Uterus (tissue), 4 donors: ENCODE measurements around the gene CLCN1. TPM values are rescaled to one million over a fixed set of nuclear protein-coding genes. Genes with fewer than 3 reads are reported as not detected.
A peak's percentile ranks its signal among the peaks of the same experiment; 100 is the strongest.

ENCODE experiments used
- DNase-seq, 2 donors: peaks; one replicate each; pipeline ENCODE4 v3.0.0-alpha.2; 2019 to 2020
- H3K27ac ChIP-seq, 2 donors: fragments of 200-600 bp; sonication (generic); 1 replicate in 1 of 2; 2 replicates in 1 of 2; pipeline ENCODE4 v1.5.1; 2016 to 2018
- H3K27me3 ChIP-seq, 2 donors: fragments of 200-600 bp; sonication (generic); one replicate each; pipeline ENCODE4 v1.5.1; 2018 to 2019; ENCODE audit warnings: control low read depth in 1 of 2
- H3K36me3 ChIP-seq, 2 donors: fragments of 200-600 bp; sonication (generic); one replicate each; pipeline ENCODE4 v1.5.1; 2019; ENCODE audit warnings: control low read depth in 1 of 2
- H3K4me1 ChIP-seq, 2 donors: fragments of 200-600 bp; sonication (generic); one replicate each; pipeline ENCODE4 v1.5.1; 2018 to 2019; ENCODE audit warnings: control low read depth in 1 of 2
- H3K4me3 ChIP-seq, 2 donors: fragments of 200-600 bp; sonication (generic); 1 replicate in 1 of 2; 2 replicates in 1 of 2; pipeline ENCODE4 v1.5.1; 2018 to 2019; ENCODE audit warnings: mild to moderate bottlenecking in 1 of 2
- H3K9me3 ChIP-seq, 2 donors: fragments of 200-600 bp; sonication (generic); one replicate each; pipeline ENCODE4 v1.5.1; 2019; ENCODE audit warnings: control low read depth in 1 of 2
- POLR2A ChIP-seq, 2 donors: fragments of 450-650 bp; IDR thresholded peaks; one replicate each; pipeline ENCODE4 v1.6.1; 2016; ENCODE audit warnings: antibody characterized with exemption in 2 of 2, mild to moderate bottlenecking in 1 of 2, moderate library complexity in 1 of 2
- intact Hi-C: fragments of 100-400 bp; cut with DNase I; formaldehyde crosslinking; loops from one replicate; pipeline ENCODE4 v1.15.1; 2023; ENCODE audit warnings: low total_unique reads
- total RNA-seq, 4 donors: library from RNA; depleted of rRNA in 3 of 4; stranded (reverse); fragments of >200 nt in 3 of 4; gene quantifications; one replicate each; pipeline versions ENCODE4 v1.1.0 to v1.2.4, GENCODE V29; 2014 to 2023
- TF ChIP-seq, protein P1 (sequence below), 4 experiments: fragments of 200-600 bp in 2 of 4; fragments of 450-650 bp in 2 of 4; sonication (generic) in 2 of 4; IDR thresholded peaks; one replicate each; pipeline ENCODE4 v1.5.1; 2016 to 2019; ENCODE audit warnings: antibody characterized with exemption in 4 of 4, mild to moderate bottlenecking in 2 of 4, moderate library complexity in 1 of 4
- donor health status: DM: yes; HTN: yes; CAD: no.

Gene CLCN1
- total RNA-seq, 4 donors from 2014 or later = 0.21 to 0.30 TPM; not detected in 2

DNA sequence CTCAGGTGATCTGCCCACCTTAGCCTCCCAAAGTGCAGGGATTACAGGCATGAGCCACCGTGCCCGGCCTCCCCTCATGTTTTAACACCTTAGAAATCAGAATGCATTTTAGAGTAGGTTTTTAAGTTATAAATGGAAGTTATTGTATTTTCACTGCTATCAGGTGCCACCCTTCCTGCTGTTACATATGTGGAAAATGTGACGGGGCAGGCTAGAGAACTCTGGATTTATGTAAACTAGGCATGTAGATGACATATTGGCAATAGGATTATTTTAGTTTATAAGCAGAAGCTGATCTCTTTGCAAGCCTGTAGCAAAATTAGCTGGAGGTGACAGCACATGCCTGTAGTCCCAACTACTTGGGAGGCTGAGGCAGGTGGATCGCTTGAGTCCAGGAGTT lies 25.6 kb upstream of the CLCN1 start:
- no peaks in the 10 kb centered on the region for H3K36me3 ChIP-seq
- H3K27me3 ChIP-seq = no peaks in the 10 kb centered on the region
- H3K9me3 ChIP-seq = no peaks in the 10 kb centered on the region
- DNase-seq = no peak
- H3K4me3 ChIP-seq = no peak overlapping the region
- H3K4me1 ChIP-seq = peaks cover 6 to 8% of the 10 kb centered on the region in 2 donors
- H3K27ac ChIP-seq = no peak overlapping the region
- intact Hi-C loops = no loop called here
- TF ChIP-seq, protein P1, sequence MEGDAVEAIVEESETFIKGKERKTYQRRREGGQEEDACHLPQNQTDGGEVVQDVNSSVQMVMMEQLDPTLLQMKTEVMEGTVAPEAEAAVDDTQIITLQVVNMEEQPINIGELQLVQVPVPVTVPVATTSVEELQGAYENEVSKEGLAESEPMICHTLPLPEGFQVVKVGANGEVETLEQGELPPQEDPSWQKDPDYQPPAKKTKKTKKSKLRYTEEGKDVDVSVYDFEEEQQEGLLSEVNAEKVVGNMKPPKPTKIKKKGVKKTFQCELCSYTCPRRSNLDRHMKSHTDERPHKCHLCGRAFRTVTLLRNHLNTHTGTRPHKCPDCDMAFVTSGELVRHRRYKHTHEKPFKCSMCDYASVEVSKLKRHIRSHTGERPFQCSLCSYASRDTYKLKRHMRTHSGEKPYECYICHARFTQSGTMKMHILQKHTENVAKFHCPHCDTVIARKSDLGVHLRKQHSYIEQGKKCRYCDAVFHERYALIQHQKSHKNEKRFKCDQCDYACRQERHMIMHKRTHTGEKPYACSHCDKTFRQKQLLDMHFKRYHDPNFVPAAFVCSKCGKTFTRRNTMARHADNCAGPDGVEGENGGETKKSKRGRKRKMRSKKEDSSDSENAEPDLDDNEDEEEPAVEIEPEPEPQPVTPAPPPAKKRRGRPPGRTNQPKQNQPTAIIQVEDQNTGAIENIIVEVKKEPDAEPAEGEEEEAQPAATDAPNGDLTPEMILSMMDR (IDR thresholded peaks at IDR 0.05) = no peak
- no peak for TF ChIP-seq POLR2A (IDR thresholded peaks at IDR 0.05)

DNA sequence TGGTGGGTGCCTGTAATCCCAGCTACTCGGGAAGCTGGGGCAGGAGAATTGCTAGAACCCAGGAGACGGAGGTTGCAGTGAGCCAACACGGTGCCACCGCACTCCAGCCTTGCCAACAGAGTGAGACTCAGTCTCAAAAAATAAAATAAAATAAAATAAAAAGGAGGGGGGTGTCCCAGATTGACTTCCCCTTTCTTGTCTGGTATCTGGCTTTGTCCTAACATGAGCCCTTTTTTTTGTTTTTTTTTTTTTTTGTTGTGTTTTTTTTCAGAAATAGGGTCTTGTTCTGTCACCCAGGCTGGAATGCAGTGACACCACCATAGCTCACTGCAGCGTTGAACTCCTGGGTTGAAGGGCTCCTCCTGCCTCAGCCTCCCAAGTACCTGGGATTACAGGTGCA lies 23.0 kb upstream of the CLCN1 start:
- intact Hi-C loops = no loop called here

DNA sequence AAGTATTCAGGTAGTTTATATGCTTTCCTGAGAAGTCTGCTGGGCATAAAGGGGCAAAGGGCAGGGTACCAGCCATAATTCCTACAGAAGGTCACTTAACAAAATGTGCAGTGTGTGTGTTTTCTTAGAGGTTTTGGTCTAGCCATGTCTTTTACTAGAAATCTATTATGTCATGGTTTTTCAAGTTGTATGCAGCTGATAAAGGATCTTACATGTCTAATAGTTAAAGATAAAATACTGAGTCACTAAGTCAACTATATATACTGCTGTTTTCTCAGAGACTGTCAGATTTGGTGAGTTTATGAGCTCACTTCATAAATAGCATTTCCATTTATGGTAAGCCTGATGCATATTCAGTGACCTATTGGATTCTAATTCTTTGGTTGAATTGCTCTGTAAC lies 20.0 kb upstream of the CLCN1 start:
- Histone ChIP-seq H3K4me1 (peaks cover 0 to under 1% of the 10 kb centered on the region in 2 donors), H3K27ac (no peak overlapping the region)
- intact Hi-C loops = no loop called here

More for the DNA sequence above, 23.0 kb upstream of the CLCN1 start:
- no peak for DNase-seq
- Histone ChIP-seq H3K36me3 (no peaks in the 10 kb centered on the region), H3K27me3 (no peaks in the 10 kb centered on the region), H3K4me1 (peaks cover 0 to 8% of the 10 kb centered on the region in 2 donors), H3K4me3 (no peak overlapping the region), H3K9me3 (no peaks in the 10 kb centered on the region), H3K27ac (no peak overlapping the region)
- TF ChIP-seq, protein P1 (IDR thresholded peaks at IDR 0.05) = no peak
- no peak for TF ChIP-seq POLR2A (IDR thresholded peaks at IDR 0.05)

DNA sequence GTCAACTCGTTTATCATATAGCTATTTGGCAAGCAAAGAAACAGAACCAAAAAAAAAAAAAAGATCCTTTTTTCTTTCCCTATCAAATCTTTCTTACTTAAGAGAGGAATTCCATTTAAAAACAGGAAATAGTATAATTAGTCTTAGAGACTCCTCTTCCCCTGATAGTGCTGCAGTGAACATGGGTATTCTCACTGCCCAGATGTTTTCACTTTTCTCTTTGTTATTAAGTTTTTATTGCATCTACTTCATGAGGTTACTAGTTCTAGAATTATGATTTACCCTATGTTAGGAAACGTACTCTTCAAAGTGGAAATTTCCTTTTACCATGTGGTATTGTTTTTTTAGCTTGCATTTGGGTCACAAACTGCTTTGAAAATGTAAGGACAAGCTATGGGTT lies 19.2 kb upstream of the CLCN1 start:
- no peaks in the 10 kb centered on the region for H3K4me1 ChIP-seq
- TF ChIP-seq, protein P1 (IDR thresholded peaks at IDR 0.05) = no peak
- no peak for TF ChIP-seq POLR2A (IDR thresholded peaks at IDR 0.05)
- intact Hi-C loops = no loop called here
- no peak overlapping the region for H3K4me3 ChIP-seq
- no peak for DNase-seq
- H3K9me3 ChIP-seq = no peaks in the 10 kb centered on the region
- H3K27me3 ChIP-seq = no peaks in the 10 kb centered on the region
- H3K36me3 ChIP-seq = no peaks in the 10 kb centered on the region
- peak overlapping the region in 1 of 2 donors; percentile 24 for H3K27ac ChIP-seq

More for the DNA sequence above, 20.0 kb upstream of the CLCN1 start:
- Histone ChIP-seq H3K4me3 (no peak overlapping the region), H3K36me3 (no peaks in the 10 kb centered on the region), H3K9me3 (no peaks in the 10 kb centered on the region), H3K27me3 (no peaks in the 10 kb centered on the region)
- DNase-seq = no peak
- TF ChIP-seq POLR2A (IDR thresholded peaks at IDR 0.05) = no peak

DNA sequence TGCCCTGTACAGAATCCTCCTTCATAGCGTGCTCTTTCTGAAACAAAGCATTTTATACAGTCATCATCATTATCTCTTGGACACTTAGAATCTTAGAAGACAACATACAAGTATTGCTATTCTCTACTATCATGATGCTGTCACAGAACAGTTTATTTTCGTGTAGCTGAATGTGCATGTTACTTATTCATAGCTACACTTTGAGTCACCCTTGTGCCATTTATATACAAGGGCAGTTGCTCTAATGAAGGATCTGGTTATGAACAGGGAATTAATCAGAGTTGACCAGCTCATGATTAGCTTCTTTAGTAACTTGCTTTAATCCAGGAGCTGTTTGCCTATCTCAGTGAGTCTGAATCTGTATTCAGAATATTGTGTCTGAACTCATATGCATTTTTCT lies 16.6 kb upstream of the CLCN1 start:
- Histone ChIP-seq H3K4me3 (no peak overlapping the region), H3K9me3 (no peaks in the 10 kb centered on the region), H3K36me3 (no peaks in the 10 kb centered on the region), H3K27ac (no peak overlapping the region), H3K4me1 (no peaks in the 10 kb centered on the region), H3K27me3 (no peaks in the 10 kb centered on the region)
- intact Hi-C loops = no loop called here
- TF ChIP-seq, protein P1 (IDR thresholded peaks at IDR 0.05) = no peak
- no peak for TF ChIP-seq POLR2A (IDR thresholded peaks at IDR 0.05)
- no peak for DNase-seq

DNA sequence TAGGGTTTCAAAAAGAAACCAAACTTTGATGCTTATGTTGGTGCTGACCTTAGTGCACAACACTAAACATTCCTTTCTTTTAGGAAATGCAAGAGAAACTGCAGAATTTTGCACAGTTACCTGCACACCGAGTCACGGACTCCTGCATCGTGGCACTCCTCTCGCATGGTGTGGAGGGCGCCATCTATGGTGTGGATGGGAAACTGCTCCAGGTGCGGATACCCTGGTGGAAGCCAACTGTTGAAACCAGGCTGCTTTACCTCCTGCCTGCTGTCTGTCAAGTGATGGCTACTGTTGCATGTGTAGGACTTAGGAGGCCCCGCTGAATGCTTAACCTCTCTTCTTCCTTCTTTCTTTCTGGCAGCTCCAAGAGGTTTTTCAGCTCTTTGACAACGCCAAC lies 16.1 kb upstream of the CLCN1 start:
- TF ChIP-seq POLR2A (IDR thresholded peaks at IDR 0.05) = no peak
- TF ChIP-seq, protein P1 (IDR thresholded peaks at IDR 0.05) = peak in 2 of 4 experiments; percentile 20 to 32
- no peak for DNase-seq
- H3K9me3 ChIP-seq = no peaks in the 10 kb centered on the region
- H3K4me3 ChIP-seq = no peak overlapping the region
- intact Hi-C loops = no loop called here
- H3K4me1 ChIP-seq = no peaks in the 10 kb centered on the region
- H3K27me3 ChIP-seq = no peaks in the 10 kb centered on the region
- H3K36me3 ChIP-seq = no peaks in the 10 kb centered on the region
- H3K27ac ChIP-seq = no peak overlapping the region
